ENCODE measurements around the gene MTREX. TPM values are rescaled to one million over a fixed set of nuclear protein-coding genes. Genes with fewer than 3 reads are reported as not detected.

Gene MTREX
- total and polyA plus RNA-seq, 10 donors = 13.8 to 73.6 (median 58.3) TPM

GRCh38 chr5:55440188-55440646 is 132.4 kb downstream of the MTREX start:
- intact Hi-C loops (cut with DNase I; ENCODE audit: low total_unique reads) = no loop called here
- H3K27me3 ChIP-seq (replicated peaks in 1 of 7) = no peaks in the 10 kb centered on the region
- H3K36me3 ChIP-seq = peaks cover 0 to 30% (median 0%) of the 10 kb centered on the region in 6 donors
- DNase-seq = no peak
- TF ChIP-seq POLR2A (IDR thresholded peaks at IDR 0.05) (no peak), CTCF (IDR thresholded peaks at IDR 0.05 in 8 of 11, conservative IDR thresholded peaks at IDR 0.05 in 3 of 11) (no peak), POLR2AphosphoS5 (IDR thresholded peaks at IDR 0.05) (no peak)
- peak overlapping the region in 7 of 8 donors; percentile 18 to 65 (median 57) for H3K27ac ChIP-seq
- peaks cover 0 to 22% (median 10%) of the 10 kb centered on the region in 6 donors for H3K4me1 ChIP-seq
- 58 to 75% (median 67%) methylated on average over 6 of the region's 6 CpGs for WGBS, 5 donors
- H3K4me3 ChIP-seq = no peak overlapping the region
- H3K9me3 ChIP-seq = peaks cover 0 to 13% (median 6%) of the 10 kb centered on the region in 8 donors

- 75 to 78% (median 77%) methylated on average over 3 of the region's 3 CpGs for WGBS, 5 donors
- peaks cover 0 to 22% (median 10%) of the 10 kb centered on the region in 6 donors for H3K4me1 ChIP-seq
Measured at GRCh38 chr5:55441107-55441771, 133.4 kb downstream of the MTREX start.

GRCh38 chr5:55441954-55442353 is 134.2 kb downstream of the MTREX start:
- Histone ChIP-seq H3K36me3 (peaks cover 0 to 24% (median 0%) of the 10 kb centered on the region in 6 donors), H3K4me1 (peaks cover 0 to 22% (median 10%) of the 10 kb centered on the region in 6 donors), H3K27ac (no peak overlapping the region), H3K9me3 (no peaks in the 10 kb centered on the region), H3K4me3 (no peak overlapping the region), H3K27me3 (replicated peaks in 1 of 7) (no peaks in the 10 kb centered on the region)
- intact Hi-C loops (cut with DNase I; ENCODE audit: low total_unique reads) = no loop called here
- DNase-seq = no peak
- TF ChIP-seq CTCF (IDR thresholded peaks at IDR 0.05 in 8 of 11, conservative IDR thresholded peaks at IDR 0.05 in 3 of 11) = no peak
- TF ChIP-seq POLR2AphosphoS5 (IDR thresholded peaks at IDR 0.05) = no peak
- no peak for TF ChIP-seq POLR2A (IDR thresholded peaks at IDR 0.05)
- WGBS, 5 donors = 53 to 100% (median 90%) methylated on average over 1 of the region's 1 CpG

More at GRCh38 chr5:55441107-55441771, 133.4 kb downstream of the MTREX start:
- DNase-seq = no peak
- TF ChIP-seq POLR2A (IDR thresholded peaks at IDR 0.05) (no peak), POLR2AphosphoS5 (IDR thresholded peaks at IDR 0.05) (no peak), CTCF (IDR thresholded peaks at IDR 0.05 in 8 of 11, conservative IDR thresholded peaks at IDR 0.05 in 3 of 11) (no peak)
- intact Hi-C loops (cut with DNase I; ENCODE audit: low total_unique reads) = no loop called here
- H3K9me3 ChIP-seq = peaks cover 0 to 3% (median 0%) of the 10 kb centered on the region in 8 donors
- peak overlapping the region in 4 of 8 donors; percentile 3 to 65 (median 38) for H3K27ac ChIP-seq
- no peak overlapping the region for H3K4me3 ChIP-seq
- H3K27me3 ChIP-seq (replicated peaks in 1 of 7) = no peaks in the 10 kb centered on the region
- peaks cover 0 to 27% (median 0%) of the 10 kb centered on the region in 6 donors for H3K36me3 ChIP-seq

DNA sequence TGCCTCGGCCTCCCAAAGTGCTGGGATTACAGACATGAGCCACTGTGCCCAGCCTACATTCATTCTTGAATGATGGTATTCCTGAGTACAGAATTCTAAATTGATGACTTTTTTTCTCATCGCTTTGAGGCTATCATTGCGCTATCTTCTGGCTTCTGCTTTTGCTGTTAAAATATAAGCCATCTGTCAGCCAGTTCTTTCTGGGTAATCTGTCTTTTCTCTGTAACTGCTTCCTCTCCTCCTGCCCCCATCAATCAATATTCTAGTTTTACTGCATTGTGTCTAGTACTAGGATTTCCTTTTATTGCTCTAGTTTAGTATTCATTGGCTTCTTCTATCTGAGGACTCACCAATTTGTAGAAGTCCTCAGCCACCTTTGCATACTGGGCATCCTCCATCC is 138.0 kb downstream of the MTREX start:
- TF ChIP-seq POLR2A (IDR thresholded peaks at IDR 0.05) (no peak), CTCF (IDR thresholded peaks at IDR 0.05 in 8 of 11, conservative IDR thresholded peaks at IDR 0.05 in 3 of 11) (no peak), POLR2AphosphoS5 (IDR thresholded peaks at IDR 0.05) (no peak)
- WGBS, 5 donors = 95 to 97% (median 96%) methylated on average over 3 of the region's 3 CpGs
- Histone ChIP-seq H3K27ac (no peak overlapping the region), H3K27me3 (replicated peaks in 1 of 7) (no peaks in the 10 kb centered on the region), H3K4me3 (no peak overlapping the region), H3K4me1 (peaks cover 0 to 6% (median under 1%) of the 10 kb centered on the region in 6 donors), H3K9me3 (no peaks in the 10 kb centered on the region), H3K36me3 (peaks cover 0 to 10% (median 0%) of the 10 kb centered on the region in 6 donors)
- intact Hi-C loops (cut with DNase I; ENCODE audit: low total_unique reads) = no loop called here
- DNase-seq = no peak

Data from spleen (tissue), 11 donors.